Measurements from ENCODE around the gene PI4KA.

PI4KA gene

GRCh38 chr22:20814221-20814808 lies 44.3 kb downstream of the PI4KA start:
- no peak for DNase-seq

- no peak for DNase-seq
Measured at GRCh38 chr22:20813056-20813455, 45.6 kb downstream of the PI4KA start.

- DNase-seq: no peak
Measured at GRCh38 chr22:20811971-20812660, 46.5 kb downstream of the PI4KA start.

- DNase-seq: no peak
Measured at GRCh38 chr22:20811171-20811570, 47.4 kb downstream of the PI4KA start.

- no peak for DNase-seq
Measured at GRCh38 chr22:20810645-20811044, 48.0 kb downstream of the PI4KA start.

GRCh38 chr22:20809538-20810185 lies 48.9 kb downstream of the PI4KA start:
- DNase-seq: no peak

- no peak for DNase-seq
Measured at GRCh38 chr22:20808844-20809243, 49.8 kb downstream of the PI4KA start.

GRCh38 chr22:20807315-20807752 lies 51.3 kb downstream of the PI4KA start:
- DNase-seq: no peak

GRCh38 chr22:20805972-20806471 lies 52.6 kb downstream of the PI4KA start:
- DNase-seq: no peak

- no peak for DNase-seq
Measured at GRCh38 chr22:20804650-20805049, 54.0 kb downstream of the PI4KA start.

GRCh38 chr22:20803696-20804324 lies 54.8 kb downstream of the PI4KA start:
- DNase-seq: no peak

- DNase-seq: no peak
Measured at GRCh38 chr22:20802922-20803553, 55.6 kb downstream of the PI4KA start.

GRCh38 chr22:20802452-20802851 lies 56.2 kb downstream of the PI4KA start:
- DNase-seq: no peak

- no peak for DNase-seq
Measured at GRCh38 chr22:20799449-20799848, 59.2 kb downstream of the PI4KA start.

GRCh38 chr22:20798974-20799373 lies 59.6 kb downstream of the PI4KA start:
- no peak for DNase-seq

- DNase-seq: no peak
Measured at GRCh38 chr22:20798218-20798617, 60.4 kb downstream of the PI4KA start.

- no peak for DNase-seq
Measured at GRCh38 chr22:20796731-20797130, 61.9 kb downstream of the PI4KA start.

- no peak for DNase-seq
Measured at GRCh38 chr22:20794650-20795413, 63.8 kb downstream of the PI4KA start.

- DNase-seq: no peak
Measured at GRCh38 chr22:20793748-20794649, 64.6 kb downstream of the PI4KA start.

GRCh38 chr22:20792966-20793728 lies 65.5 kb downstream of the PI4KA start:
- DNase-seq: no peak

Measured in activated CD4-positive, CD25-positive, alpha-beta regulatory T cell (primary cell).